WI38 (cell line): Measurements from ENCODE around the gene S100A4.

Source experiments
- H3K4me3 ChIP-seq: 2 replicates; pipeline ENCODE4 v1.5.1; 2011; ENCODE audit warnings: low read depth, mild to moderate bottlenecking, control low read depth, low read length
- TF ChIP-seq, protein P1 (sequence below): IDR thresholded peaks from 2 replicates; pipeline ENCODE4 v1.5.1; 2012; ENCODE audit warnings: low read depth, mild to moderate bottlenecking, control low read depth, low read length

Gene S100A4

DNA sequence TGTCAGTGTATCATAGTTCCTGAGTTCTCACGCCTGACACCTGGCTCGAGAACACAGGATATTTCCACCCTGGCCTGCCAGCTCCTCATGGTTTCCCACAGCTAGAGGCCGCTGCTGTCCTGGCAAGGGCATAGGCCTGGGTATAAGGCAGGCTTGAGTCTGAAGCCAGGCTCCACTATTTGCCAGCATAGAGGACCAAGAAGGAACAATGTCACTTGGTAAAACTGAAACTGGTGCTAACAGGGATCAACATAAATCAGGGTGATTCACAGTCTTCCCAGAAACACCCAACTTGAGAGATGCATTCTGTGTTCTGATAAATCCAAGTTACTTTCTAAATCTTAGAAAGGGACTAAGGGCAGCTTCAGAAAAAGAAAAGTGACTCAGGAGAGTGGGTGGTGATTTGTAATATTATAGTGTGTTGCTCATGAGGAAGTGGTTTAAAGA is 27.0 kb upstream of the S100A4 start:
- no peak overlapping the region for H3K4me3 ChIP-seq
- TF ChIP-seq, protein P1, sequence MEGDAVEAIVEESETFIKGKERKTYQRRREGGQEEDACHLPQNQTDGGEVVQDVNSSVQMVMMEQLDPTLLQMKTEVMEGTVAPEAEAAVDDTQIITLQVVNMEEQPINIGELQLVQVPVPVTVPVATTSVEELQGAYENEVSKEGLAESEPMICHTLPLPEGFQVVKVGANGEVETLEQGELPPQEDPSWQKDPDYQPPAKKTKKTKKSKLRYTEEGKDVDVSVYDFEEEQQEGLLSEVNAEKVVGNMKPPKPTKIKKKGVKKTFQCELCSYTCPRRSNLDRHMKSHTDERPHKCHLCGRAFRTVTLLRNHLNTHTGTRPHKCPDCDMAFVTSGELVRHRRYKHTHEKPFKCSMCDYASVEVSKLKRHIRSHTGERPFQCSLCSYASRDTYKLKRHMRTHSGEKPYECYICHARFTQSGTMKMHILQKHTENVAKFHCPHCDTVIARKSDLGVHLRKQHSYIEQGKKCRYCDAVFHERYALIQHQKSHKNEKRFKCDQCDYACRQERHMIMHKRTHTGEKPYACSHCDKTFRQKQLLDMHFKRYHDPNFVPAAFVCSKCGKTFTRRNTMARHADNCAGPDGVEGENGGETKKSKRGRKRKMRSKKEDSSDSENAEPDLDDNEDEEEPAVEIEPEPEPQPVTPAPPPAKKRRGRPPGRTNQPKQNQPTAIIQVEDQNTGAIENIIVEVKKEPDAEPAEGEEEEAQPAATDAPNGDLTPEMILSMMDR, result peak; percentile 90

DNA sequence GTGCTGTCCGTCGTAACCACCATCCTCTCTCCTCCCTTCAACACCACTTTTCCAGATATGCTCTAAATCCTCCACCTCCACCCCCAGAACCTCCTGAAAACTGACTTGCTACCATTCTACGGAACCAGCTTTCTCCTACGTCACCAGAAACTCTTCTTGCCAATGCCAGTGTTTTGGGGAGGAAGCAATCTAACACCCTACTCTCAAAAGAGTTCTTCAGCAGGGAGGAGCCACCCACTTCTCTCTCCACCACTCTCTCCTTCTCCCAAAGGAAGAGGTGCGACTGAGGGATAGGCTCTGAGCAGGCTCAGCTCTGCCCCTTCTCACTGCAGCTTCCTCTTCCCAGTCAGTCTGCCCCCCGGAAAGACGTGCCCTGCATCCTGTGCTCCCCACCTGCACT is 26.1 kb upstream of the S100A4 start:
- H3K4me3 ChIP-seq, result no peak overlapping the region
- TF ChIP-seq, protein P1, result no peak

DNA sequence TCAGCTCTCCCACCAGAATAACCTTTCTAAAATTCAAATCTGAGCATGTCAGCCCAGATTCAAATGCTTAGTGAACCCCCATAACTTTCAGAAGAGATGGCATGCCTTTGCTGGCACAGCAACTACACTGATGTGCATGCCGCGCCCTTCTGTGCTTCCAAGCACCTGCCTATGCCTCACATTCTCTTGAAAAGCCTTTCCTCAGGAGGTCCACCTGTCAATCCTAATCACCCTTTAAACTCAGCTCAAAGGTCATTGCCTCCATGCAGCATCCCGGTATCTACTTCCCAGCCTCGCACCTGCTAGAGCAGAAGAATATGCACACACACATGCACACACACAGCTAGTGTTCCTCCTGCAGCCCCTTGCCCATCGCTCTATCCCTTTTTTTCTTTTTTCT is 25.3 kb upstream of the S100A4 start:
- TF ChIP-seq, protein P1, result no peak
- H3K4me3 ChIP-seq, result no peak overlapping the region

DNA sequence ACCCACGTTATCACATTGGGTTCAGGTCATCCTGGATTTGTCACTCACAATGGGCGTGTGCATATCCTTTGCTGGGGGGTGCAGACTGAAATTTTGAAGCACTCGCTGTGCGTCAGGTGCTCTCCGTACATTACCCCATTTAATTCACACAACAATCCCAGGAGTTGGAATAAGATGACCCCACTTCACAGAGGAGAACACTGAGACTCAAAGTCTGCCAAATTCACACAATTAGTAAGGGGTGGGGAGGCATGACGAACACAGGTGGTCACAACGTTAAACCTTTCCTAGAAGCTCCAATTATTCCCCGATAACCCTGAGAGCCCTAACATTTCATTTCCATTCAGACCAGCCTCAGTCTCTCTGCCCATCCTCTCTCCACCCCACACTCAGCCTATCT is 23.9 kb upstream of the S100A4 start:
- H3K4me3 ChIP-seq, result no peak overlapping the region
- TF ChIP-seq, protein P1, result no peak

DNA sequence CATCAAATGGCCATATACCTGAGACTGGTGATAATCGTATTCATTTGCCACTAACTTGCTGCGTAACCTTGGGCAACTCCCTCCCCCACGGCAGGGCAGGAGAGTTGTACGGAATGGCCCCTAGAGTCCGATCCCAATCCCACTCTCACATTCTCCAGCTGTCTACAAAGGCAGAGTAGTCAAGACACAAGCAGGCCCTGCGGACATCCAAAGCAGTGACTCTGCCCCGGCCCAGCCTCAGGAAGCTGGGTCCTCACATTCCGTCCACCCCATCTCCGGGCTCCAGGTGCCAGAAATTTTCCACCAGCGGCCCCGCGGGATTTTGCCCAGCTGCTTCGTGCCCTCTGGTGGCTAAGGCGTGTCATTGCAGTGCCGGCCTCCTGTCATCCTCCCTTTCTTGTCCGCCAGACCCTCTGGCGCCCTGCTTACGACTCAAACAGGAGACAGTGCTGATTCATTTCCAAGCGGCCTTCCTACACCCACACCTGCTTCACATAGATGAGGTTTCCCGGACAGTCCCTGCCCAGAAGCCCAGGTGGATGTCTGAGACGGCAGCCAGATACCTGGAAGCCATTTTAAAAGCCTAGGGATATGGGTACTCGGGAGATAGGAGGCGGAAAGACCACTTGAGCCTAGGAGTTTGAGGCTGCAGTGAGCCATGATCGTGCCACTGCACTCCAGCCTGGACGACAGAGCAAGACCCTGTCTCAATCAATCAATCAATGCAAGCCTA is 22.9 kb upstream of the S100A4 start:
- H3K4me3 ChIP-seq, result no peak overlapping the region
- TF ChIP-seq, protein P1, result peak; percentile 99

DNA sequence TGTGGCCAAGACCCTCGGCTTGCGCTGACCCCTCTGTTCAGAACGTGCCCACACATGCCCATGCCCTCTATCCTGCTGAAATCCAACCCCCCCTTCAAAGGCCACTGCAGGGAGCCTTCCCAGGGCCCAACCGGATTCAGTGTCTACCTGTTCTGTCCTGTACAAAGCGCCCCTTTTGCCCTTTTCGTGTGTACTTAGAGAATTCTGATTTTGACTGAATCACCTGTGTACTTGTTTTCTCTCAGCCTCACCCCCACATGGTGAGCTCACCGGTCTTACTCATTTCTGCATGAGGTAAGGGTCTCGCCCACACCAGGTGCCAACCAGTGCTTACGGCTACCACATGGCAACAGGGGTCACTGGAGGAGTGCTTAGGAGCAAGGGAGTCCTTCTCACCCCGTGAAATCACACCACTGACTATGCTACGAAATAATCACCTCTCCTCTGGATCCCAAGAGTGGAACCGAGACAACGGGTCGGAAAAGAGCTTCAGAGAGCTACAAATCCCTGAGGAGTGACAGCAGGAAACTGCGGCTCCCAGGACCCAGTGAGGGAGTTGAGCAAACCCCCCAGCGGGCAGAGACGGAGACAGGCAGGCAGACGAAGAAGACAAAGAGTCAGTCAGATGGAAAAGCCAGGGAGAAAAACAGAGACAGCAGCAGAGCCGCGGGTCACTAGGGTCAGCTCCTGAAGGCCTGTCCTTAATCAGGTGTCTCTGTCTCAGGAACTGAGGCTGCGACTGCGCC is 22.2 kb upstream of the S100A4 start:
- H3K4me3 ChIP-seq, result no peak overlapping the region
- TF ChIP-seq, protein P1, result no peak
